GM19397 (cell line): ENCODE data around the gene CNTN4.

Experiments used
- ATAC-seq: cut with Tn5 transposase; IDR thresholded peaks from one replicate; pipeline ENCODE4 v1.9.1; 2021; ENCODE audit warnings: mild to moderate bottlenecking, moderate library complexity; ENCODE audit not compliant: unreplicated experiment

Gene CNTN4

DNA sequence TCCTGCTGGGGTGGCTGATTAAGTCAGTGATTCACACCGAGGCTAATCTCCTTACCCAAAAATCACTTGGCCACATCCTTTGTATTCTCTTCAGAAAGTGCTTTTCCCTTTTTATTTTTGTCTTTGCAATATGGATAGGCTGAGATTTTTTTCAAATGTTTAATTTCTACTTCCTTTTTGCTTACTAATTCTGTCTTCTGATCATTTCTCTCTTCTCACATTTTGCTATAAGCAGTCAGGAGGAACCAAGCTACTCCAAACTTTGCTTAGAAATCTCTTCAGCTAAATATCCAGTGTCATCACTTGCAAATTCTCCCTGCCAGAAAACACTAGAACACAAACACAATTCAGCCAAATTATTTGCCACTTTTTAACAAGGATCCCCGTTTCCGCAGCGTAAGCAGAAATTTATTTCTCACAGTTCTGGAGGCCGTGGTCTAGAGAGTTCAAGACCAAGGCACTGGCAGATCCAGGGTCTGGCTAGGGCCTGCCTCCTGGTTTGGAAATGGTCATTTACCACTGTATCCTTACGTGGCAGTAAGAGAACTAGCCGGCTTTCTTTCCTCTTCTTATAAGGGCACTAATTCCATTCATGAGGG, 906.6 kb downstream of the CNTN4 start:
- no peak for ATAC-seq

DNA sequence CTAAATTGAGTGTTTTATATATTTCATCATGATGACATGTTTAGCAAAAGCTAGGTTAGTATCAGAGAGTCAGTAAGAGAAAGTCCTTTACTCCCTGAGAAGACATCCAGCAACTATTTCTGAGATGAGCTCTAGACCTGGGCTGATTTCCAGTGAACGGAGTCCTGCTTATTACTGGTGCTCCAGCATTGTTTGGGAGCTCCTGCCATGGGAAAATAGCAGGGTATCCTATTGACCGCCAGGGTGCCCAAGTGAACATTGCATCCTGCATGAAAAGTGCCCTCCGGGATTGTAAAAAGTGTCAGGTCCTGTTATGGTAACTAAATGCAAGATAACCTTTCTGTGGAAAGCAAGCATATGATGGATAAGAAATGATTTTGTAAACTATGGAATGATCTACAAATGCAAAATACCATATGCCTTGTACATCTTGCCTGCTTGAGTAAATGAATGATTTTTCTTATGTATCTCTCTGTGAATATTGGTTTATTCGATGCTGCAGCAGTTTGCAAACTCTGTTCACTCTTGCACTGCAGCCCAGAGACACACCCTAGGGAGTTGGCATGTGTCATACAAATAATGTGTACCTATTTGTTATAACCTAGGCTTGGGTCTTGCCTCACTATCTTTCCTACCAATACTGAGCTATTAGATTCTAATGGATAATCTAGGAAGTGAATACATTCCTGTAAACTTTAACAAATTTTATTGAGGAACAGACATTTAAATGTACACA, 914.8 kb downstream of the CNTN4 start:
- no peak for ATAC-seq

DNA sequence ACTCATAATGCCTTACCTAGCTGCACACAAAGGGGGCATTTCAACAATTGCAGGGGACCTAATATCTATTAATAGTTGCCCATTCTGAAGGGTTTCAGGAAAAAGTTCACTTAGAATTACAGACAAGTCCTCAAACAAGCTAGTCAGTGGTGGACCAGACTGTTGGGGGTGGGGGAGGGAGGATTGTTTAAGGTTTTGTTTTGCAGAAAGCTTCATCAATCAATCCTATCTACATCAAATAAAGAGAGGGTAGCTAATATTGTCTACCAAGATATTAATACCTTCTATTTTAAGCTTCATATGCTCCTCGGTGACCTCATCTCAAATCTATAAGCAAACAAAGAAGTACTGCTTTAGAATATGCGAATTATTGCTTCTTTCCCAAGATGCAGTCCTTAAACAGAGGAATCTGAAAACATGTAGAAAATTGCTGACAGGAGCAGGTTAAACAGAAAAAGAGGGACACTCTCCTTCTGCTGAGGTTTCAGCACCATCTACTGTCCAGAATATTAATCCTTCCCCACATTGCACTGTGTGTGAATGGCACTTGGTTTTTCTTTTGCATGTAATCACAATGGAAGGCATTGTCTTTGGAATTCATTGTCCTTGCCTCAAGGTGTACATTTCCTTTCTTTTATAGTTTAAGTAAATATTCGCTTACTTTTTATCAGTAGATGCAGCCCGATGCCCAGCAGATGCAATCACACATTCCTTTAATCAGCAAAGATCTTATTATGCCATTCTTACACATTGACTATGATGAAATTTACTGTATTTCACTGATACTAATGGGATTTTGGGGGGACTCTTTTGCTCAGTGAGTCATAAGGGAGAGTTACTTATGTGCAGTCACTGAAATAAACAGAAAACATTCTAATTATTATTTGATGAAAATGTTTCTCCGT, 916.8 kb downstream of the CNTN4 start:
- ATAC-seq: no peak

DNA sequence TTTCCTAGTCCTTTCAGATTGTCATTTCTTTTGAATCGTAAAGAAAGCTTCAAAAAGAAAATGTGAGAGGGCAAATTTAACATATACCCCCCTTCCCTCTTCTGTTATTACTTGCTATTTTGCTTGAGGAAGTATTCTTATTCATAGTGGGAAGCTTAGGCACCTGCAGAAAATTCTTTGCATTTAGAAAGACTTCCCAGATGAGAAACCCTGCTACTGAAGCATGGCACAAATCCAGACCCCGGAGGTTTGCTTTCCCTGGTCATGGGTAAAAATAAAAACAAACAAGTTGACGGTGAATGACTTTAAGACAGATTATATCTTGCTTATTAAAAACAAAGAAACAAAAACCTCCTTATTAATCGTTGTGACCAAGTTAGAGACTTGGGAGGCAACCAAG, 917.6 kb downstream of the CNTN4 start:
- ATAC-seq: no peak

DNA sequence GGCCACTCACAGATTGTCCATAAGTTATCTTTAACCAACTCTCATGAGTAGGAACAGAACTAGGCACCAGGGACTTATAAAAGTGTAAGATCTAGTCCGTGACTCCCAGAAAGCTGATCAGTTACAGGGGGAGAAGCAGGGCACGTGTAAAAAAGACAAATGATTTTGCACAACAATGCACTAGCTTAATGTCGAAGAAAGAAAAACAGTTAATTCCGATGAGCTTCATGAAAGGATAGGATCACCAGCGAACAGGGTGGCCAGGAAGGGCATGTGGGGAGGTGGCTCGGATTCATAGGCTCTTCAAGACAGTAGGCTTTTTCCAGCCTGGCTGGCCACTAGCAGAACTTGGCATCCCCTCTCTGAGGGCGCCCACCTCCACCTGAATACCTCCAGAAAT, 921.5 kb downstream of the CNTN4 start:
- no peak for ATAC-seq

DNA sequence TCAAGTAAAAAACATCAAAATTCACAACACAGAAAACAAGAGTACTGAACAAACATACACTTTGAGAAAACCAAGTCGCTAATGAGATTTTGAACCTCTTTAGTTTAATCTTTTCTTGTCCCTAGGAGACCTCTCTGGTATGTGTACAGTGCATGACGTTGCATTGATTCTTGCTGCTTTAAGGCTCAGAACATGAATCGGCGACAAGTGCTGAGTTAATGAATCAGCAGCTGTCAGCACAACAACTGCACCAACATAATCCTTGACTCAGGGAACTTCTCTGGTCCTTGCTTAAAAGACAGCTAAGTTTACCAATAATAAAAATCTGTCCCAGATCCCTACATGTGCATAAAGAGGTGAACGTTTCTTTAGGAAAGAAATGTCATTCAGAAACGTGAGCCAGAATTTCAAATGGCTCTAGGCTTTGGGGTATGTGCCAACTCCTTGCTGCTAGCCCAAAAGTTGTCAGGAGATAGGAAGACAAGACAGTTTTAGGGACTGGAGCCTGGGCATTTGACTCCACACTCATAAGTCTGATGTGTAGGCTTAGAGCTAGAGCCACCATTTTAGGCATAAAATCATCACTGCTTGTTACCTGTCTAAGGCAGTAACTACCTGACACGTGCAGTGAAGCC, 924.6 kb downstream of the CNTN4 start:
- ATAC-seq: no peak

DNA sequence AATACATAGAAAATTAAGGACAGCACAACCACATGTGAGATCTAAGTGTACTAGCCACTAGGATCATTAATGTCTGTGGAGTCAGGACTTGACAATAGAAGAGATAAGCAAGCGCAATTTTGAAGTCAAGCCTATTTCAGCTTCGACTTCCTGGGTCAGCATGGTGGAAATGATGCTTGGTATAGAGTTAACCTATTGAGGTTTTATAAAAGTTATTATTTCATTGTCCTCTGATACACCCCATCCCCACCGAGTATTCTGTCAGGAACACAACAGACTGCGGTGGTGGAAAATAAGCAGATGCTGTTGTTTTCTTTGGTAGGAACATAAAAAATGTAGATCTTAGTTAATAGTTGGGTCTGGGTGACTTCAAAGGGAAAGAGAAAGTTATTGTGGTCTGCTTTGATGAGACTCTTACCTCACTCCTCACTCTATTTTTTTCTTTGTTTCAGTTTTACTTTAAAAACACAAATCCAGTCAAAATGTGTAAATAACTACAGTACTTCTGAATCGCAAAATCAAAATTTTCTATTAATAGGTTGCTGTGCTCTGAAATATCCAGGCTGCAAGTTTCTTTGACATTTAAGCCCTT, 929.4 kb downstream of the CNTN4 start:
- peak; percentile 82 for ATAC-seq

DNA sequence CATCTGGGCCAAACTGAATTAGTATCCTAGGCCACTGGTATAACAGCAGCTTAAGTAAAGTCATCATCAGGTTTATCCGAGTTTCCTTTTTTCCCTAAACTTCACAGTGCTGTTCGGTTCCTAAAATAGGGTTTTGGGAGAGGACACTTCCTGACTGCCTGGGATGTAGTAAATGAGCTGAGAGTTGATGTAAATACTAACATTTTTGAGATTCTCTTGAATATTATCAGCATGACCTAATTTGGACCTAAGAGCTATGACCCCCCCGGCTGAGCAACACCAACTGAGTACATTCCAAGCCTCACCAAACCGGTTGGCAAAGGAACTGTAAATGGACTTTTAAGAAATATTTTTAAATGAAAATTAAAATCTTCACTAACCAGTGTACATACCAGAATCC, 932.7 kb downstream of the CNTN4 start:
- no peak for ATAC-seq

DNA sequence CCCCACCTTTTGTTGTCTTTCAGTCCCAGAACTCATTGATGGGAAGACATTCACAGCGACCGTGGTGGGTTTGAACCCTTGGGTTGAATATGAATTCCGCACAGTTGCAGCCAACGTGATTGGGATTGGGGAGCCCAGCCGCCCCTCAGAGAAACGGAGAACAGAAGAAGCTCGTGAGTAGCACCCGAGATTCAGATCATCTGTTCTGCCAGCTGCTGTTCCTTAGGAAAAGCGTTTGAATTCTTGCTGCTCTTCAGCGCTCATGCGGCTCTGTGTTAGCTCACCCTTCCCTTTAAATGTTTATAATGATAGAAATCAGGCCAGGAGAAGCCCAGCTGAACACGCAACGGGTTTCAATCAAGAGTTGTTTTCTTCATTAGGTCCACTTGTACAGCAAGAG, 938.5 kb downstream of the CNTN4 start:
- no peak for ATAC-seq

DNA sequence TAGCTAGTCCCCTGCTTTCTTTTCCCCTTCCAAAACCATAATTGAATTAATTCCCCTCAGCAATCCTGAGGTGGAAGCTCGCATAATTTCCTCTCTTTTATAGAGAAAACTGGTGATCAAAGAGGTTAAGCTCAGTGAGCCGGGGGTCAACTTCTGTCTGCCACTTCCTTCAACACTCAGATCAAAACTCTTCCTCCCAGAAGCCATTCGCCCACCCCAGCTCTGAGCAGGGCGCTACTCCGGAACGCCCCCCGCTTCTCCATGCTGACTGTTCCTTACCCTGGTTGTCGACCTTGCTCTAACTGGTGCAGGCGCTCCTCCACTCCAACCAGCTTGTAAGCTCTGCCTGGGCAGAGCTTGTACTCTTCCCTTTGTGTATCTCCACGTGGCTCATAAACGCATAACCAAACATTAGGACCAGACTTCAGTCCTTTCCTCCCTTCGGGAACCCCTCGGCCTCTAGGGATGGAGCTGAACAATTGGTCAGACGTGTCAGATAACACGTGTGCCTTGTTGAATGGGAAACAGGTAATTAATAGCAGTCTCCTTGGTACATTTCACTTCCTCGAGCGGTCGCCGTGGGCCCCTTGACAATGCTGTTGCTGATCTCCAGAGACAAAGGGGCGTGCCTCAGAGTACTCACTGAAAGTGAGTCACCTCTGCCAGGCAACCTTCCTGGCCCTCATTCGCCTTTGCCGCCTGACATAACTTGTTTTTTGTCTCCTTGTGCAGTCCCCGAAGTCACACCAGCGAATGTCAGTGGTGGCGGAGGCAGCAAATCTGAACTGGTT, 939.7 kb downstream of the CNTN4 start:
- no peak for ATAC-seq

DNA sequence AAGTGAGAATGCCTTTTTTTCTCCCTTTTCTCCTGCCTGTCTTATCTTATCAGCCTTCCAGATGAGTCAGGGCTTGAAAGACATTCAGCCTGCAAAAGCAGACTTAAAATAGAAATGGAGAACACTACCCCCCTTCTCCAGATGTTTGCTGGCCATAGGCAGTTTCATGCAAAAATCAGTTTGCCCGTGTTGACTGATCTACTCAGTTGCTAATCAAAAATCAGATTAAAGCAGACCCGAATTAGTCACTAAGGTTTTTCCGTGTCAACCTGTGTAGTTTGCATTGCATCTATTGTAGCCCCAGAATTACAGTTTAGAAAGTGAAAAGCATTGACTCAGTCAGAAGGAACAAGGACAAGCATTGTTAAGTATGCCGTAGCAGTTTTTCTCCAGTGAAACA, 955.3 kb downstream of the CNTN4 start:
- no peak for ATAC-seq

DNA sequence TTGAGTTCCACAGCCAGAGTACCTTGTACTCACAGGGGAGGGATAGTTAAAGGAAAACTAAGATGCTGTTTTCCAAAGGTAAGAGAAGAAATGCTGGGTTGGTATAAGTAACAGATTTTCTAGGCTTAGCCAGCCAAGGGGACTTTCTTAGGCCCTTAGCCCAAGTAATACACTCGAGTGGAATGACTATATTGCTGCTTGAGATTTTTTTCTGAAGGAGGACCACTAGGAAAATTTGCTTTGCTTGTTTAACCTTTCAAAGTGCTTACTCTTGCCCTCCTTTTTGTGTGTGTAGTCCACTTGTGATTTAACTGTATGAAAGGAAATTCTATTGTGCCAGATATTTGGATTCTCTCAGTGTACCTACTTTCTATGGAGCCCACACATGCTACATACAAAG, 961.0 kb downstream of the CNTN4 start:
- no peak for ATAC-seq

DNA sequence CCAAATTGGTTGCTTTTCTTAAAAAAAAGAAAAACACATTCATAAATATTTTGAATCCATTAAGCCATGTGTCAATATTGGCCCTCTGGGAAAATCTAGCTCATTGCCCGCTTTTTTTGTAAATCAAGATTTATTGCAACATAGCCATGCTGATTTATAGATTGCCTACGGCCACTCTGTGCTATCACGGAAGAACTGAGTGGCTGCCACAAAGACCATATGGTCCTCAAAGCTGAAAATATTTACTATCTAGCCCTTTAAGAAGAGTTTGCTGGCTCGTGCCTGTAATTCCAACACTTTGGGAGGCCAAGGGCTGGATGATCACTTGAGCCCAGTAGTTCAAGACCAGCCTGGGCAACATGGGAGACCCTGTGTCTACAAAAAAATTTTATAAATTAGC, 965.6 kb downstream of the CNTN4 start:
- ATAC-seq: no peak

DNA sequence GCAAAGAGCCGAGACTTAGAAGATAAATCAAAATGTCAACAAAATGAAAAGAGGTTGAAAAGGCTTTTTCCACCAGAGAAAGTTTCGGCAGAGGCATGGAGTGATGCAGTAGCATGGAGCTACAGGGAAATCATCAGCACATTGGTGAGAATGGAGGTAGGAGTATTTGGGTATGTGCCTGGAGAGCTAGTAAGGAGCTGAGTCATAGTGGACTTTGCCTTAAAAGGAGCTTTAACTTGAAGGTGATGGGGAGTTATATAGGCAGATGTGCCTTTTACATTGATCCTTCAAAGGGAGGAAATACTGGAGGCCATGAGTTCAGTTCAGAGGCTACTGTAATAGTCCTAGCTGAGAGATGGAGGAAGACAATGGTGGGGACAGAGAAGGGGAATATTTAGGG, 967.2 kb downstream of the CNTN4 start:
- ATAC-seq: no peak

DNA sequence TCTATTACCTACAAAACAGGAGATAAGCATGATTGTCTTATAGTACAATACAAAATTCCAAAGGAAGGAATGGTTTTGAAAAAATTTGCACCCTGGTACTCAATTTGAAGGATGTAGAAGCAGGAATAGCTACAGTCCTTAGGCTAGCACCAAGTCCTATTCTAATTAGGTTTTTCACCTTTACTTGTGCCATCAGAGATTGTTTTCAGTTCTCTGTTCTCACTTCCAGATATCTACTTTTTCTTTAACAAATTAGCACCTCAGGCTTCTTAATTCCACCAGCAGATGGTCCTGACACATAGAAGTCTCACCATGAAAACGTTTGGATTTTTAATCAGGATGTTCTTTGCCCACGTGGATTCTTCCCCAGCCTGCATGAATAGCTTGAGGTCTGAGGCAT, 967.7 kb downstream of the CNTN4 start:
- ATAC-seq: no peak

DNA sequence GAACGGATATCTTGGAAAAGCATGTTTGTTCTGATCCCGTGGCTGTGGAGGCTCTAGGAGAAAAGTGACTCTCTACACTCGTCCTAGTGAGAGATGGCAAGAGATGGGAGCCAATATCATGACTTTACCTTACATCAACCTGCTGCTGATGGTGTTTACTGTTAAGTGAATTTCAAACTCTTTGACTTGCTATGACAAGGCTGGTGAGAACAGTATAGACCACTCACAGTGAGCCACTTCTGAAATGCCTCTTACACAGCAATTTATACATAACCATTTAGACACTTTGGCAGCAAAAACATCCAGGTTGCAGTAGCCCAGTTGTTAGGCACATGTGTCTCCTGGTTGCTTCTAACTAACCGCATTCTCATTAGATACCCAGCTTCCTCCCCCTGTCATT, 968.2 kb downstream of the CNTN4 start:
- no peak for ATAC-seq

DNA sequence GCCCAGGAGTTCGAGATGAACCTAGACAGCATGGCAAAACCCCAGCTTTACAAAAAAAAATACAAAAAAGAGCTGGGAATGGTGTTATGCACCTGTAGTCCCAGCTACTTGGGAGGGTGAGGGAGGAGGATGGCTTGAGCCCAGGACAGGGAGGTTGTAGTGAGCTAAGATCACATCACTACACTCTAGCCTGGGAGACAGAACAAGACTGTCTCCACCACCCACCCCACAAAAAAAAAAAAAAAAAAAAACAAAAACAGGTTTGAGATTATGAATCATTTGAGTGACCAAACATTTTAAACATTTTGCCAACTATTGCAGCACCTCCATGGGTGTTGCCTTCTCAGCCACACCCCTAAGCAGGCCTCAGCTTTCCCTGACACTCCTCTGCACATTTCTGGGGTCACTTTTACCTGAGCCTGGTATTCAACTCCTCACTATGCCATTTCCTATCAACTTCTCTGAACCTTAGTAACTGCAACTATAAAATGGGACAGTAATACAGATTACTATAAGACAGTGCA, 969.8 kb downstream of the CNTN4 start:
- ATAC-seq: no peak

DNA sequence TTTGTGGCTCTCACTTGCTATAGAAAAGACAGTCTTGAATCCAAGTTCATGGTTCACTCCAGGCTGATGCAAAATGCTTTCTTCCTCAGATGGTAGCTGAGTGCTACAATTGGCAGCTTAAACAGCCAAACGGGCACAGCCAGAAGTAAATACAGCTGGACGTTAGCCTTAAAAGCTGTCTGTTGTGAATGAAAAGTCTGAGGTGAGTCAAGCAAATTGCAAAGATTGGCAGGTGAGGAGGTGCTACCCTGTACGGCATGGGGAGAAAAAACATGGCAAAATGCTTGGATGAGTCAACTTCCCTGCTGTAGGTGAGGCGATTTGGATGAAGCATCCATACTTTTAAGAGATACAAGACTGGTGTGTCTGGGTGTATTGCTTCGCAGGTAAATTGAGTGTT, 971.1 kb downstream of the CNTN4 start:
- no peak for ATAC-seq

DNA sequence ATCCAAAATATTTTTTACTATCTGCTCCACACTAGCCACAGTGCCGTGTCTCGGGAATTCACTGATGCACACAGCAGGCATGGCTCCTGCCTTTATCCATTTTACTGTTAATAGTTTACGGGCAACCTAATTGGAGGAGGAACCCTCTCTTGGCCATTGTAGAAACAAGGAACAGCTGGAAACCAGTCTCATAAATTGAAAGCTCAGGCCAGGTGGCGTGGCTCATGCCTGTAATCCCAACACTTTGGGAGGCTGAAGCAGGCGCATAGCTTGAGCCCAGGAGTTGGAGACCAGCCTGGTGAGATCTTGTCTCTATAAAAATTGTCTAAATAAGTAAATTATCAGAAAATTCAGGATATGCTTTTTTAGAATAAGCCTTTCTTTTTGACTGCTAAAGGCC, 972.5 kb downstream of the CNTN4 start:
- ATAC-seq: no peak
